GM12864 (cell line): ENCODE measurements around the gene TESK1.

Experiments
- DNase-seq: peaks from one replicate; pipeline ENCODE4 v3.0.0-alpha.2; 2011; ENCODE audit warnings: low read depth
- H3K4me3 ChIP-seq: 2 replicates; pipeline ENCODE4 v1.5.1; 2011; ENCODE audit warnings: mild to moderate bottlenecking, low read depth, low read length, control low read depth
- TF ChIP-seq, protein P1 (sequence below): IDR thresholded peaks from 2 replicates; pipeline ENCODE4 v1.5.1; 2011; ENCODE audit warnings: low read depth, mild to moderate bottlenecking, moderate library complexity, low read length, control low read depth, inconsistent platforms; ENCODE audit errors: missing control alignments

Gene TESK1, protein sequence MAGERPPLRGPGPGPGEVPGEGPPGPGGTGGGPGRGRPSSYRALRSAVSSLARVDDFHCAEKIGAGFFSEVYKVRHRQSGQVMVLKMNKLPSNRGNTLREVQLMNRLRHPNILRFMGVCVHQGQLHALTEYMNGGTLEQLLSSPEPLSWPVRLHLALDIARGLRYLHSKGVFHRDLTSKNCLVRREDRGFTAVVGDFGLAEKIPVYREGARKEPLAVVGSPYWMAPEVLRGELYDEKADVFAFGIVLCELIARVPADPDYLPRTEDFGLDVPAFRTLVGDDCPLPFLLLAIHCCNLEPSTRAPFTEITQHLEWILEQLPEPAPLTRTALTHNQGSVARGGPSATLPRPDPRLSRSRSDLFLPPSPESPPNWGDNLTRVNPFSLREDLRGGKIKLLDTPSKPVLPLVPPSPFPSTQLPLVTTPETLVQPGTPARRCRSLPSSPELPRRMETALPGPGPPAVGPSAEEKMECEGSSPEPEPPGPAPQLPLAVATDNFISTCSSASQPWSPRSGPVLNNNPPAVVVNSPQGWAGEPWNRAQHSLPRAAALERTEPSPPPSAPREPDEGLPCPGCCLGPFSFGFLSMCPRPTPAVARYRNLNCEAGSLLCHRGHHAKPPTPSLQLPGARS

DNA sequence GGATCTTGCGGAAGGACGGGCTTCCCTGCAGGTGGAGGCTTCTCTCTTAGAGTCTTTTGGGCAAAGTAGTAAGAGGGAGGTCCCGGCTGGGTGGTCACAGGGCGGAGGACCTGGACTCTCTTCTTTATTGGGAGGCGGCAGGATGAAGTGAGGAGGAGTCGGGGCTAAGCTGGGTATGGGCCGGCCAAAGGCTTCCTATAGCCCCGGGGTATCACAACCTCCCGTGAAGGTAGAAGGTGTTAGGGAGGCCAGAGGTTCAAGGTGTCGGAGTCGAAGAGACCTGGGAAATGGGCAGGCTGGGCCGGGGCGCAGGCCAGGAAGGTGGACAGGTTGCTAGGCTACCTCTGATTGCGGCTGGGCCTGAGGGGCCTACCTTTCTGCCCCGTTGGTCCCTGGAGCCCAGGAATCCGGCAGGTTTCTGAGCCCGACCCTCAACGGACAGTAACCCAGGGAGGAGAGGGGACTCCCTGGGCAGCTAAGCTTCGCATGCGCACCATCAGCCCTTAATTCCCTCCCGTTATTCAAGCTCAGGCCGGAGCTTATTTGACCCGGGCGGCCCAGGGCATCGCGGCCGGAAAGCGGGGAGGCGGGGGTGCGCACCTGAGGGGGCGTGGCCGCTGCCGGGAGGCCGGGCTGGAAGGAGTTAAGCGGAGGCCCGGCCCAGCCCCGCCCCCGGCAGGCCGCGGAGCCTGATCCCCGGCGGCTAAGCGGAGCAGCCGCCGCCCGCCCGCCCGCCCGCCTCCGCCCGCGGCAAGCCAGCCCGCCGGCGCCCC lies at the start of gene TESK1:
TESK1 (plus strand) TSS at position 685 of the 773 bp plus-strand sequence. CDS start 358 bp downstream, outside the sequence.
- TF ChIP-seq, protein P1, sequence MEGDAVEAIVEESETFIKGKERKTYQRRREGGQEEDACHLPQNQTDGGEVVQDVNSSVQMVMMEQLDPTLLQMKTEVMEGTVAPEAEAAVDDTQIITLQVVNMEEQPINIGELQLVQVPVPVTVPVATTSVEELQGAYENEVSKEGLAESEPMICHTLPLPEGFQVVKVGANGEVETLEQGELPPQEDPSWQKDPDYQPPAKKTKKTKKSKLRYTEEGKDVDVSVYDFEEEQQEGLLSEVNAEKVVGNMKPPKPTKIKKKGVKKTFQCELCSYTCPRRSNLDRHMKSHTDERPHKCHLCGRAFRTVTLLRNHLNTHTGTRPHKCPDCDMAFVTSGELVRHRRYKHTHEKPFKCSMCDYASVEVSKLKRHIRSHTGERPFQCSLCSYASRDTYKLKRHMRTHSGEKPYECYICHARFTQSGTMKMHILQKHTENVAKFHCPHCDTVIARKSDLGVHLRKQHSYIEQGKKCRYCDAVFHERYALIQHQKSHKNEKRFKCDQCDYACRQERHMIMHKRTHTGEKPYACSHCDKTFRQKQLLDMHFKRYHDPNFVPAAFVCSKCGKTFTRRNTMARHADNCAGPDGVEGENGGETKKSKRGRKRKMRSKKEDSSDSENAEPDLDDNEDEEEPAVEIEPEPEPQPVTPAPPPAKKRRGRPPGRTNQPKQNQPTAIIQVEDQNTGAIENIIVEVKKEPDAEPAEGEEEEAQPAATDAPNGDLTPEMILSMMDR, result no peak
- DNase-seq, result no peak
- peak within 1 kb of the TSS; percentile 74 for H3K4me3 ChIP-seq

DNA sequence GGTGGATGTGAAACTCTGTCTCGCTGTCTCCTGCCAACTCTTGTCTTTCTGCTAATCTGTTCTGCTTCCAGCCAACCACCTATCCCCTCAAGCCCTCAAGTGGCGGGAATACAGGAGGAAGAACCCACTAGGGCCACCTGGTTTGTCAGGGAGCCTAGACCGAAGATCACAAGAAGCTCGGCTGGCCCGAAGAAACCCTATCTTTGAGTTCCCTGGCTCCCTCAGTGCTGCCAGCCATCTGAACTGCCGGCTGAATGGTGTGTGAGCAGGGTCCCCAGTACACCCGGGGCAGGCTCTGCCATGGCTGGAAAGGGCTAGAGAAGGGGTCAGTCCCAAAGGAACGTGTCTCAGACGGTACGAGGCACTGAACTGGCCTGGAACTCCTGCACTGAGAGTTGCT lies 49.2 kb upstream of the TESK1 start:
- no peak overlapping the region for H3K4me3 ChIP-seq
- DNase-seq, result no peak
- TF ChIP-seq, protein P1, result no peak

DNA sequence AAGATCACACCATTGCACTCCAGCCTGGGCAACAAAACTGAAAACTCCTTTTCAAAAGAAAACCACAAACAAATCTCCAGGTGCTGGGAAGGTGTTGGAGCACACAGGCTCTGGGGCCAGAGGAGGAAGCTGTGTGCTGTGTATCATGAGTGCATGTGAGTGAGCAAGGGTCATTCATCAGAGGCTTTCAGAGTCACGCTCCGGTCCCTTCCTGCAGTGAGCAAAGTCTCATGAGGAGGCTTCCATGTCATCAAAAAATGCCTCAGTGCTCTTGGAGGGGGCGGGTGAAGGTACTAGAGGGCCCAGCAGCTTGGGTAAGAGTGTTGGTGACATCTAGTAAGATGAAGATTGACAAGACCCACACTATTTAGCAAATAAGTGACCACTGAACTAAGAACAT lies 48.3 kb upstream of the TESK1 start:
- no peak for DNase-seq
- TF ChIP-seq, protein P1, result no peak
- no peak overlapping the region for H3K4me3 ChIP-seq

DNA sequence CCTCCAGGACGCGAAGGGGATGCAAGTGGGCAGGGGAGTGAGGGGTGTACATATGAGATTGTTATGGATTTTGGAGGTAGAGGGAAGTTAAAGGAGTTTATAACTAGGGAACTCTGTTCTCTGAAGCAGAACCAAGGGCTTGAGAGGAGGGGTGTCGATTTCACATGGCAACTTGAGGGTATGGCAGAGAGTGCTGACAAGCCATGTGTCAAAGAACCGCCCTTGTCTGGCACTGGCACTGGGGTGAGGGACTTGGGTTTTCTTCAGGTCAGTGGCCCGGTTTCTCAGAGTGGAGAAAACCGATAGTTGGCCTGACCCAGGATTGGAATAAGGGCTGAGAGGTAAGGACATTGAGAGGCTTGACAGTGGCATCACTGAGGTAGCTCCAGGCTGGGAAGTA lies 47.7 kb upstream of the TESK1 start:
- no peak for DNase-seq
- TF ChIP-seq, protein P1, result no peak

DNA sequence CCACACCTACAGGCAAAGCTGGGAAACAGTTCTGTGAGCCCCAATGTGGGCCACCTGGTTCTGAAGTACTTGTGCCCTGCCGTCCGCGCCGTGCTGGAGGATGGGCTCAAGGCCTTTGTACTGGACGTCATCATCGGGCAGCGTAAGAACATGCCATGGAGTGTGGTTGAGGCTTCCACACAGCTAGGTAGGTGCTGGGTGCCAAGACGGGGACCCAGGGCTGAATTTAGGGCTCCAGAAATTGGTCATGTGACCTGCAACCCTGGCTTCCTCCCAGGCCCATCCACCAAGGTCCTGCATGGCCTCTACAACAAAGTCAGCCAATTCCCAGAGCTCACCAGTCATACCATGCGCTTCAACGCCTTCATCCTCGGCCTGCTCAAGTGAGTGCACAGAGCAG lies 46.9 kb upstream of the TESK1 start:
- TF ChIP-seq, protein P1, result no peak
- no peak for DNase-seq
- no peak overlapping the region for H3K4me3 ChIP-seq

More for the DNA sequence above, 47.7 kb upstream of the TESK1 start:
- no peak overlapping the region for H3K4me3 ChIP-seq

DNA sequence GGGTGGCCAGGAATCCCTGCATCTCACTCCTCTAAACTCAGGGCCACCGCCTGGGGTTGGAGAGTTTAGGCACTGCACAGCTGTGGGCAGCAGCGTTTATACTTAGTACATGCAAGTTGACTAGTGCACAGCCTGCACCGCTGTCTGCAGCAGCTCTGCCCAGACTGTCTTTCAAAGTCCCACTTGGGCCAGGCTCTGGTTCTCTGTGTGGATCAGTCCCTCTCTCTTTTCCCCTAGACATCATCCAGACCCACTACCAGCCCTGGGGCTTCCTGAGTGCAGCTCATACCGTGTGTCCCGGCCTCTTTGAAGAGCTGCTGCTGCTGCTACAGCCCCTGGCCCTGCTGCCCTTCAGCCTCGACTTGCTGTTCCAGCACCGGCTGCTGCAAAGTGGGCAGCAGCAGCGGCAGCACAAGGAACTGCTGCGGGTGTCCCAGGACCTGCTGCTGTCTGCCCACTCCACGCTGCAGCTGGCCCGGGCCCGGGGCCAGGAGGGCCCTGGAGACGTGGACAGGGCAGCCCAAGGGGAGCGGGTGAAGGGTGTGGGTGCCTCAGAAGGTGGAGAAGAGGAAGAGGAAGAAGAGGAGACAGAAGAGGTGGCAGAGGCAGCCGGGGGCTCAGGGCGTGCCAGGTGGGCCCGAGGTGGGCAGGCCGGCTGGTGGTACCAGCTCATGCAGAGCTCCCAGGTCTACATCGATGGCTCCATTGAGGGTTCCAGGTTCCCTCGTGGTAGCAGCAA lies 45.1 kb upstream of the TESK1 start:
- DNase-seq, result no peak
- TF ChIP-seq, protein P1, result no peak
- H3K4me3 ChIP-seq, result no peak overlapping the region
